Measurements from ENCODE around the gene MAGEA11. TPM values are rescaled to one million over a fixed set of nuclear protein-coding genes. Genes with fewer than 3 reads are reported as not detected.

The MAGEA11 gene
- total RNA-seq, 1 donor from 2014 or later, result not detected

DNA sequence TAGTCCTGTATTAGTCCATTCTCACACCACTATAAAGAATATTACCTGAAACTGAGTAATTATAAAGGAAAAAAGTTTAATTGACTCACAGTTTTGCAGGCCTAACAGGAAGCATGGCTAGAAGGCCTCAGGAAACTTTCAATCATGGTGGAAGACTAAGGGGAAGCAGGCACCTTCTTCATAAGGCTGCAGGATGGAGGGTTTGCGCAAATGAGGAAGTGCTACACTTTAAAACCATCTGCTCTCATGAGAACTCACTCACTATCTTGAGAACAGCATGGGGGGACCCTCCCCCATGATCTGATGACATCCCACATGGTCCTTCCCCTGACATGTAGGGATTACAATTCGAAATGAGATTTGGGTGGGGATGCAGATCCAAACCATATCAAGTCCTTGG lies 12.1 kb upstream of the MAGEA11 start:
- no peak overlapping the region for H3K27ac Mint-ChIP-seq (ENCODE audit: unreplicated experiment)
- H3K27me3 Mint-ChIP-seq (ENCODE audit: unreplicated experiment), result peaks cover 2% of the 10 kb centered on the region
- H3K9me3 Mint-ChIP-seq (ENCODE audit: unreplicated experiment), result peaks cover 16% of the 10 kb centered on the region
- TF ChIP-seq CTCF (IDR thresholded peaks at IDR 0.05), result no peak
- H3K4me1 Mint-ChIP-seq (ENCODE audit: unreplicated experiment), result no peaks in the 10 kb centered on the region
- no peak overlapping the region for H3K4me3 Mint-ChIP-seq (ENCODE audit: unreplicated experiment)
- no peak for DNase-seq (ENCODE audit: extremely low spot score, unreplicated experiment)
- no peaks in the 10 kb centered on the region for H3K36me3 Mint-ChIP-seq (ENCODE audit: unreplicated experiment)

DNA sequence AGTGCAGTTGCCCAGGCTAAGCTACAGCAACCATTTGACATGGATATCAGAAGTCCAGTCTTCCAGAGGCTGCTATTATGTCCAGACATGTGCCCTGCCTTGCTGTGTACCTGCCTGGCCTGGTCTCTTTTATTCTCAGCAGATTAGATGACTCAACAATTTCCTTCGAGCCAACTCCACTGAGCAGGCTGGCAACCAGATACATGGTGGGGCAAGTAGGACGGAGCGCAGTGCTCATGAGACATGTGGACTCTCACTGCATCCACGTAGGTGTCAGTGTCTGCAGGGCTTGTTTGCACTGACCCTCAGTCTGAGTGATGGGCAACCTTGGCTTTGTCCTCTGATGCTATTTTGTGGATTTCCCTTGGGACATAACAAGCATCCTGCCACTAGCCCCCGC lies 7.2 kb upstream of the MAGEA11 start:
- no peak for DNase-seq (ENCODE audit: extremely low spot score, unreplicated experiment)
- no peaks in the 10 kb centered on the region for H3K4me1 Mint-ChIP-seq (ENCODE audit: unreplicated experiment)
- H3K27me3 Mint-ChIP-seq (ENCODE audit: unreplicated experiment), result no peaks in the 10 kb centered on the region
- H3K27ac Mint-ChIP-seq (ENCODE audit: unreplicated experiment), result no peak overlapping the region
- H3K4me3 Mint-ChIP-seq (ENCODE audit: unreplicated experiment), result no peak overlapping the region
- no peak for TF ChIP-seq CTCF (IDR thresholded peaks at IDR 0.05)
- H3K36me3 Mint-ChIP-seq (ENCODE audit: unreplicated experiment), result no peaks in the 10 kb centered on the region
- peaks cover 4% of the 10 kb centered on the region for H3K9me3 Mint-ChIP-seq (ENCODE audit: unreplicated experiment)

- H3K4me3 Mint-ChIP-seq (ENCODE audit: unreplicated experiment), result no peak overlapping the region
- H3K27ac Mint-ChIP-seq (ENCODE audit: unreplicated experiment), result no peak overlapping the region
- H3K9me3 Mint-ChIP-seq (ENCODE audit: unreplicated experiment), result no peaks in the 10 kb centered on the region
- TF ChIP-seq CTCF (IDR thresholded peaks at IDR 0.05), result no peak
- H3K36me3 Mint-ChIP-seq (ENCODE audit: unreplicated experiment), result no peaks in the 10 kb centered on the region
- H3K4me1 Mint-ChIP-seq (ENCODE audit: unreplicated experiment), result no peaks in the 10 kb centered on the region
- H3K27me3 Mint-ChIP-seq (ENCODE audit: unreplicated experiment), result no peaks in the 10 kb centered on the region
- DNase-seq (ENCODE audit: extremely low spot score, unreplicated experiment), result no peak
Measured at GRCh38 chrX:149707147-149707901, 4.5 kb upstream of the MAGEA11 start.

GRCh38 chrX:149712831-149713230 lies 971 bp downstream of the MAGEA11 start:
- Mint-ChIP-seq H3K4me1 (ENCODE audit: unreplicated experiment) (no peaks in the 10 kb centered on the region), H3K36me3 (ENCODE audit: unreplicated experiment) (no peaks in the 10 kb centered on the region), H3K27ac (ENCODE audit: unreplicated experiment) (no peak overlapping the region), H3K4me3 (ENCODE audit: unreplicated experiment) (no peak overlapping the region), H3K27me3 (ENCODE audit: unreplicated experiment) (no peaks in the 10 kb centered on the region), H3K9me3 (ENCODE audit: unreplicated experiment) (no peaks in the 10 kb centered on the region)
- DNase-seq (ENCODE audit: extremely low spot score, unreplicated experiment), result no peak
- TF ChIP-seq CTCF (IDR thresholded peaks at IDR 0.05), result no peak

DNA sequence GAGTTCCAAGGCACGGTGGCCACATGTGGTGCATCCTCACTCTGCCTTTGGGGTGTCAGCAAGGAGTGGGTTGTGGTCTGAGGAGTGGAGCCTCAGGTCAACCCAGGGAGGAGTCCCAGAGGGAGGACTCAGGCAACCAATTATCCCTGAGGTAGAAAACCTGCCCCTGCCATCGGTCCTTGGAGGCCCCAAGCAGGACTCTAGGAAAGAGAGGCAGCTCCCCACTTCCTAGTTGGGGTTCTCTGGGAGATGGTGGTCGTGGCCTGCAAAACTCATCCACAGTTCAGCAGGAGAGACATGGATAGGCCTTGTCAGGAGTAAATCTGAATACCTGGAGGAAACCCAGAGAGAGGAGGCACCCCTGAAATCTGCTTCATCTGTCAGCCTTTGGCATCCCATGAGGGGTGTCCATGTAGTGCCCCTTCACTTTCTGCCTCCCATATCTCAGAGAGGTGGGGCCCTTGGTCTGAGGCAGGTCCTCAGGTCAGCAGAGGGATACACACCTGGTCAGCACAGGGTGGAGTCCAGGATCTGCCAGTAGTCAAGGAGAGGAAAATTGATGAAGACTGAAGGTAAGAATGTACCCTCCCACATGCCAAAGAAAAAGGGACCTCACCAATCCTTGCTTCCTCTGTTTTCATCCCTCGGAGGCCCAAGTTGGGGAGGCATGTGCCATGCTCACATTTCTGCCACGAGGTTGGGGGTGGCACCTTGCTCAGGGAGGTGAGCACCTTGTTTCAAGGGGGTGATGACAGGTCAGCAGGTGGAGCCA lies 1.6 kb downstream of the MAGEA11 start:
- no peak for TF ChIP-seq CTCF (IDR thresholded peaks at IDR 0.05)
- Mint-ChIP-seq H3K27me3 (ENCODE audit: unreplicated experiment) (no peaks in the 10 kb centered on the region), H3K36me3 (ENCODE audit: unreplicated experiment) (no peaks in the 10 kb centered on the region), H3K4me1 (ENCODE audit: unreplicated experiment) (no peaks in the 10 kb centered on the region), H3K4me3 (ENCODE audit: unreplicated experiment) (no peak overlapping the region), H3K9me3 (ENCODE audit: unreplicated experiment) (no peaks in the 10 kb centered on the region), H3K27ac (ENCODE audit: unreplicated experiment) (no peak overlapping the region)
- DNase-seq (ENCODE audit: extremely low spot score, unreplicated experiment), result no peak

Measured in osteocyte (in vitro differentiated cells).